A673 (cell line): ENCODE results near the gene MCRS1. TPM values are rescaled to one million over a fixed set of nuclear protein-coding genes. Genes with fewer than 3 reads are reported as not detected.

Experiments used
- BruUV-seq: library from RNA; stranded (reverse); fragments of 400-500 nt; replicated peaks from 2 replicates; lab custom pipeline; 2021; lab: Mats Ljungman, UMichigan
- CTCF ChIA-PET: fragments of 300-600 bp; sonication (Branson Sonifier 250); formaldehyde crosslinking; loops from one replicate; lab custom pipeline; 2022; ENCODE audit warnings: antibody characterized with exemption; lab: Charles Lee
- POLR2A ChIA-PET: fragments of 300-600 bp; sonication (Branson Sonifier 250); formaldehyde crosslinking; loops from one replicate; lab custom pipeline; 2022; ENCODE audit warnings: antibody characterized with exemption; ENCODE audit not compliant: low non-redundant PET; lab: Charles Lee
- DNase-seq: peaks from one replicate; pipeline ENCODE4 v3.0.0-alpha.2; 2015; ENCODE audit warnings: low spot score
- H3K27ac ChIP-seq: fragments of 200-600 bp; sonication (generic); 2 replicates; pipeline ENCODE4 v1.5.1; 2016; ENCODE audit warnings: mixed run types, low read depth, mild to moderate bottlenecking, mixed read lengths, antibody characterized with exemption, low read length; ENCODE audit not compliant: poor library complexity, severe bottlenecking
- H3K27me3 ChIP-seq: fragments of 200-600 bp; sonication (generic); replicated peaks from 2 replicates; pipeline ENCODE4 v1.6.1; 2017; ENCODE audit warnings: mixed run types, low read depth, mild to moderate bottlenecking, mixed read lengths, antibody characterized with exemption, low read length; ENCODE audit not compliant: insufficient read depth, poor library complexity
- H3K36me3 ChIP-seq: fragments of 200-600 bp; sonication (generic); 2 replicates; pipeline ENCODE4 v1.6.1; 2016; ENCODE audit warnings: mixed run types, mild to moderate bottlenecking, mixed read lengths, antibody characterized with exemption, low read length; ENCODE audit not compliant: insufficient read depth, poor library complexity, severe bottlenecking
- H3K4me1 ChIP-seq: fragments of 200-600 bp; sonication (generic); 2 replicates; pipeline ENCODE4 v1.6.1; 2017; ENCODE audit warnings: mixed run types, mild to moderate bottlenecking, mixed read lengths, antibody characterized with exemption, low read length; ENCODE audit not compliant: insufficient read depth, poor library complexity, severe bottlenecking
- H3K4me3 ChIP-seq: fragments of 200-600 bp; sonication (generic); 2 replicates; pipeline ENCODE4 v1.5.1; 2016; ENCODE audit warnings: low read depth, mixed run types, mild to moderate bottlenecking, mixed read lengths, low read length; ENCODE audit not compliant: poor library complexity, severe bottlenecking
- H3K9me3 ChIP-seq: fragments of 200-600 bp; sonication (generic); 2 replicates; pipeline ENCODE4 v1.6.1; 2016; ENCODE audit warnings: mixed run types, low read depth, mild to moderate bottlenecking, mixed read lengths, antibody characterized with exemption, low read length; ENCODE audit not compliant: poor library complexity, severe bottlenecking
- CTCF ChIP-seq: fragments of 300-800, 200-600 bp; sonication (generic); conservative IDR thresholded peaks from 2 replicates; pipeline ENCODE4 v1.5.1; 2017; ENCODE audit warnings: low read depth, mild to moderate bottlenecking, antibody characterized with exemption, low read length, moderate library complexity, mixed read lengths
- EZH2 ChIP-seq: fragments of 200-600 bp; sonication (generic); IDR thresholded peaks from 2 replicates; pipeline ENCODE4 v1.6.1; 2017; ENCODE audit warnings: borderline replicate concordance, low read depth, mild to moderate bottlenecking, mixed read lengths, antibody characterized with exemption, low read length; ENCODE audit not compliant: poor library complexity, severe bottlenecking
- intact Hi-C: fragments of 100-400 bp; cut with micrococcal nuclease; formaldehyde crosslinking; loops from one replicate; pipeline ENCODE4 v1.10.0; 2022; ENCODE audit not compliant: unreplicated experiment
- total RNA-seq: library from RNA; stranded (reverse); gene quantifications from 2 replicates; pipeline ENCODE4 v1.2.3, GENCODE V29; 2021

The MCRS1 gene
- total RNA-seq, 1 experiment from 2014 or later = 79.6 TPM

DNA sequence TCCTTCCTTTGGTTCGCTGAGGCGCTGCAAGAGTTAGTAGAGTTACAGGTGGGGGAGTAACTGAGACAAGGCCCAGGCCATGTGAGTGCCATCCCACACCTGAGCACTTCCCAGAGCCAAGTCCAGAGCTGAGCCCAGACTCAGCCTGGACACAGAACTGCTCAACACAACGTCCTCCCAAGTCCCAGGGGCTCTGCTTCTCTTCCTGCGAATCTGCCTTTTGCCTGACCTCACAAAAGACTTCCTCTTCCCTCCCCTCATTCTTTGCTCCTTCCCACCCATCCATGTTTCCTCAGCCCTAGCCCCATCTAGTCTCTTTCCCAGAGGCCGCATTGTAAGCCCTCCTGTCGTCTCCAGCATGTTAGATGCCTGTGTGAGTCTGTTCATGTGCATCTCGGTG lies 16.6 kb upstream of the MCRS1 start:
- H3K27ac ChIP-seq = no peak overlapping the region
- H3K36me3 ChIP-seq = no peaks in the 10 kb centered on the region
- intact Hi-C loops = loop anchor here (5.0 kb wide), 1 partner anchor 227 kb away; no protein-coding TSS in a partner anchor
- CTCF ChIA-PET = no interaction called here
- H3K9me3 ChIP-seq = no peaks in the 10 kb centered on the region
- no TSS peak for BruUV-seq
- H3K27me3 ChIP-seq = no peaks in the 10 kb centered on the region
- no peak for DNase-seq
- no peak overlapping the region for H3K4me3 ChIP-seq
- peaks cover 4% of the 10 kb centered on the region for H3K4me1 ChIP-seq
- TF ChIP-seq CTCF = no peak
- POLR2A ChIA-PET = no interaction called here

DNA sequence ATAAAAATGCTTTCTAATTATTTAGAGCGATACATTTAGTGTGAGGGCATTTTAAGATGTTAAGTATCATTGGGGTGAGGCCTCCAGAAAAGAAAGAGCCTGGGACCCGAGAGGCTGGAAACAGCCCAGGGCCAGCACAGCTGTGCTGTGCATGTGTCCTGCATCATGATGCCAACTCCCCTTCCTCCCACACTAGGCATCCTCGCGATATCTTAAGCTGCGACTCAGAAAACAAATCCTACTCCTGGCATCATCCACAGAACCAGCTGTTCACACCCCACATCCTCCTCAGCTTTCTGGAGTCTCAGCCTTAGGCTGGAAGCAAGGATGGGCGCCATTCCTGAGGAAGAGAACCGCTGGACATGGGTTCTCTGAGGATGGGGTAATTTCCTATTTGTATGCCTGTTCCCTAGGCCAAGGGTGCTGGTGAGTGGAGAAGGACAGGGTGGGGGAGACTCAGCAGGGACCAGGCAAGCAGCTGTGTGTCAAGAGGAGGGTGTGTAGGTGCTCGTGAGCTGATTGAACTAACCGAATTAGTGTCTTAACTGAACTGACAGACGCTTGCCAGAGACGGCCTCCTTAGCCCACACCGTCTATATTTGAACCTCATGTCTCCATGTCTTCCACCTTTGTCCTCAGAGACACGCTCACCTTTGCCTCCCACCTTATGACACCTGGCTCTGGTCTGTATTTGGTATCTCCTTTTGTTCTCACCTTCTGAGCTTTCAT lies 15.6 kb upstream of the MCRS1 start:
- H3K9me3 ChIP-seq = no peaks in the 10 kb centered on the region
- intact Hi-C loops = loop anchor here (5.0 kb wide), 1 partner anchor 226 kb away; no protein-coding TSS in a partner anchor
- no peak overlapping the region for H3K27ac ChIP-seq
- ChIA-PET POLR2A (no interaction called here), CTCF (no interaction called here)
- BruUV-seq = no TSS peak
- peaks cover 1% of the 10 kb centered on the region for H3K4me1 ChIP-seq
- no peak overlapping the region for H3K4me3 ChIP-seq
- H3K36me3 ChIP-seq = no peaks in the 10 kb centered on the region
- TF ChIP-seq CTCF (no peak), EZH2 (no peak)
- no peak for DNase-seq
- no peaks in the 10 kb centered on the region for H3K27me3 ChIP-seq

DNA sequence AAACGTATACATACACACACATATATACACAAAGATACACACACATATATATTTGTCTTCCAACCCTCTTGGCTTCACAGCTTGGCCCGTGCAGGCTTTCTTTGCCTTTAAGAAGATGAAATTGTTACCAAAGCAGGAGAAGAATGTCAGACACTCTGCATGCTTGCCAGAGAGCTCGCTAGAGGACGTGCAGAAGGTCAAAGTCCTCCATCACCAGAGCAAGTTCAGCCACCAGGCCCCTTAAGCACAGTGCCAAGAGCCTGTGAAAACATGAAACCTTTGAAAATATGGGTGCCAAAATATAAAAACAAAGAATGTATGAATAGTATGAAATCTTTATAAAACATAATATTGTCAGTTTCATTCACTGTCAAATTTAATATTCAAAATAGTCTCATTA lies 14.9 kb upstream of the MCRS1 start:
- Histone ChIP-seq H3K36me3 (no peaks in the 10 kb centered on the region), H3K9me3 (no peaks in the 10 kb centered on the region), H3K27me3 (no peaks in the 10 kb centered on the region), H3K27ac (no peak overlapping the region), H3K4me3 (no peak overlapping the region), H3K4me1 (no peaks in the 10 kb centered on the region)
- no TSS peak for BruUV-seq
- POLR2A ChIA-PET = no interaction called here
- no peak for TF ChIP-seq CTCF
- TF ChIP-seq EZH2 = no peak
- CTCF ChIA-PET = interaction anchor here (3.1 kb wide), 1 partner anchor 225 kb away, joined by 33 read pairs; no protein-coding TSS in a partner anchor
- no peak for DNase-seq
- intact Hi-C loops = loop anchor here (5.0 kb wide), 1 partner anchor 226 kb away; no protein-coding TSS in a partner anchor
